LHCN-M2 (cell line): ENCODE results near the gene MEIOSIN. TPM values are rescaled to one million over a fixed set of nuclear protein-coding genes. Genes with fewer than 3 reads are reported as not detected.

Experiments used
- DNase-seq: peaks from one replicate; pipeline ENCODE4 v3.0.0-alpha.2; 2012; ENCODE audit warnings: low read depth
- total RNA-seq: library from RNA; depleted of rRNA; stranded (reverse); fragments of >200 nt; gene quantifications from 2 replicates; pipeline ENCODE4 v1.2.3, GENCODE V29; 2014; rRNA removed

Gene MEIOSIN
- total RNA-seq, 1 experiment from 2014 or later = not detected

GRCh38 chr19:45801603-45802175 lies 68.5 kb downstream of the MEIOSIN start:
- DNase-seq = no peak

- no peak for DNase-seq
These were observed 71.1 kb downstream of the MEIOSIN start for GRCh38 chr19:45804140-45804958.

- DNase-seq = no peak
These were observed 71.7 kb downstream of the MEIOSIN start for GRCh38 chr19:45804959-45805230.

GRCh38 chr19:45805719-45806118 lies 72.5 kb downstream of the MEIOSIN start:
- DNase-seq = no peak

GRCh38 chr19:45809643-45810159 lies 76.5 kb downstream of the MEIOSIN start:
- DNase-seq = peak; percentile 87

GRCh38 chr19:45812297-45812696 lies 79.1 kb downstream of the MEIOSIN start:
- DNase-seq = no peak

Other genes starting within 250 kb of the MEIOSIN start
- gene RTN2, start 236.4 kb upstream of the MEIOSIN start, total RNA-seq = 22.9 and 39.7 TPM in 2 replicates
- 1.7 and 2.4 TPM in 2 replicates for gene PPM1N, start 235.0 kb upstream of the MEIOSIN start, total RNA-seq
- gene VASP, start 226.0 kb upstream of the MEIOSIN start, total RNA-seq = 102 and 127 TPM in 2 replicates
- gene OPA3, start 148.6 kb upstream of the MEIOSIN start, total RNA-seq = 13.7 and 18.2 TPM in 2 replicates
- not detected in 2 replicates for gene GPR4, start 131.2 kb upstream of the MEIOSIN start, total RNA-seq
- 17.8 and 20.1 TPM in 2 replicates for gene EML2, start 94.0 kb upstream of the MEIOSIN start, total RNA-seq
- not detected in 2 replicates for gene GIPR, start 65.2 kb upstream of the MEIOSIN start, total RNA-seq
- gene SNRPD2, start 41.5 kb upstream of the MEIOSIN start, total RNA-seq = 208 and 273 TPM in 2 replicates
- gene QPCTL, start 40.8 kb upstream of the MEIOSIN start, total RNA-seq = 12.8 and 16.6 TPM in 2 replicates
- gene FBXO46, start 2.5 kb upstream of the MEIOSIN start, total RNA-seq = 8.4 and 11.5 TPM in 2 replicates
- gene SIX5, start 35.8 kb downstream of the MEIOSIN start, total RNA-seq = 7.9 and 8.7 TPM in 2 replicates
- 90.8 and 121 TPM in 2 replicates for gene DMPK, start 49.1 kb downstream of the MEIOSIN start, total RNA-seq
- gene DMWD, start 59.4 kb downstream of the MEIOSIN start, total RNA-seq = 34.0 and 36.4 TPM in 2 replicates
- 0.11 TPM in 1 of 2 replicates, not detected in the other for gene RSPH6A, start 81.9 kb downstream of the MEIOSIN start, total RNA-seq
- 35.9 and 45.6 TPM in 2 replicates for gene SYMPK, start 129.7 kb downstream of the MEIOSIN start, total RNA-seq
- gene FOXA3, start 130.9 kb downstream of the MEIOSIN start, total RNA-seq = not detected in 2 replicates
- 40.1 and 42.8 TPM in 2 replicates for gene IRF2BP1, start 152.7 kb downstream of the MEIOSIN start, total RNA-seq
- 3.2 and 3.5 TPM in 2 replicates for gene MYPOP, start 169.2 kb downstream of the MEIOSIN start, total RNA-seq
- gene NANOS2, start 181.3 kb downstream of the MEIOSIN start, total RNA-seq = not detected in 2 replicates
- gene NOVA2, start 240.4 kb downstream of the MEIOSIN start, total RNA-seq = not detected in 2 replicates